HG02973 (cell line): ENCODE measurements around the gene CPD.
A peak's percentile ranks its signal among the peaks of the same experiment; 100 is the strongest.
"Not testable (repeated sequence)": the region's sequence is repeated elsewhere in the genome, so short reads cannot be mapped to it uniquely, and the experiment has no call there.

ENCODE experiments used
- ATAC-seq: cut with Tn5 transposase; IDR thresholded peaks from one replicate; pipeline ENCODE4 v1.9.1; 2021; ENCODE audit warnings: moderate library complexity; ENCODE audit not compliant: unreplicated experiment

The CPD gene

GRCh38 chr17:30378825-30379302 is at the start of gene CPD:
CPD (plus strand) TSS chr17:30378927; CDS start chr17:30378981, 54 bp downstream.
- peak; percentile 88 for ATAC-seq

GRCh38 chr17:30332057-30332542 is 46.6 kb upstream of the CPD start:
- ATAC-seq, result peak; percentile 39

GRCh38 chr17:30333503-30334360 is 45.0 kb upstream of the CPD start, which contains the start of gene TMIGD1:
TMIGD1 (minus strand) TSS chr17:30334057; CDS start chr17:30332133, 1,924 bp downstream.
- ATAC-seq, result no peak

- ATAC-seq, result no peak
Observed at GRCh38 chr17:30334421-30334820, 44.3 kb upstream of the CPD start.

GRCh38 chr17:30336369-30337171 is 42.2 kb upstream of the CPD start:
- ATAC-seq, result no peak

- ATAC-seq, result no peak
Observed at GRCh38 chr17:30337393-30337999, 41.2 kb upstream of the CPD start.

GRCh38 chr17:30339086-30339485 is 39.6 kb upstream of the CPD start:
- no peak for ATAC-seq

- no peak for ATAC-seq
Observed at GRCh38 chr17:30340801-30341356, 37.8 kb upstream of the CPD start.

GRCh38 chr17:30341703-30342249 is 37.0 kb upstream of the CPD start:
- no peak for ATAC-seq

GRCh38 chr17:30343244-30343643 is 35.5 kb upstream of the CPD start:
- not testable (repeated sequence) for ATAC-seq

GRCh38 chr17:30343796-30344195 is 34.9 kb upstream of the CPD start:
- ATAC-seq, result no peak

GRCh38 chr17:30344283-30345088 is 34.2 kb upstream of the CPD start:
- no peak for ATAC-seq

GRCh38 chr17:30345089-30345433 is 33.7 kb upstream of the CPD start:
- no peak for ATAC-seq

- no peak for ATAC-seq
Observed at GRCh38 chr17:30345527-30346075, 33.1 kb upstream of the CPD start.

GRCh38 chr17:30346221-30346795 is 32.4 kb upstream of the CPD start:
- ATAC-seq, result no peak

GRCh38 chr17:30347488-30347887 is 31.2 kb upstream of the CPD start:
- ATAC-seq, result no peak

GRCh38 chr17:30349252-30349651 is 29.5 kb upstream of the CPD start:
- ATAC-seq, result no peak

- ATAC-seq, result not testable (repeated sequence)
Observed at GRCh38 chr17:30351263-30351662, 27.5 kb upstream of the CPD start.

GRCh38 chr17:30351735-30352134 is 27.0 kb upstream of the CPD start:
- no peak for ATAC-seq
